ENCODE measurements around the gene THSD4. TPM values are rescaled to one million over a fixed set of nuclear protein-coding genes. Genes with fewer than 3 reads are reported as not detected.

Gene THSD4
- total RNA-seq, 1 experiment from 2014 or later = 24.2 TPM

GRCh38 chr15:71822890-71823630, 707.8 kb downstream of the THSD4 start:
- H3K9me3 Mint-ChIP-seq (ENCODE audit: low read depth, unreplicated experiment) = peaks cover 13% of the 10 kb centered on the region
- H3K27ac Mint-ChIP-seq (ENCODE audit: unreplicated experiment) = no peak overlapping the region
- no peaks in the 10 kb centered on the region for H3K36me3 Mint-ChIP-seq (ENCODE audit: insufficient read depth, unreplicated experiment)
- TF ChIP-seq, protein P1, sequence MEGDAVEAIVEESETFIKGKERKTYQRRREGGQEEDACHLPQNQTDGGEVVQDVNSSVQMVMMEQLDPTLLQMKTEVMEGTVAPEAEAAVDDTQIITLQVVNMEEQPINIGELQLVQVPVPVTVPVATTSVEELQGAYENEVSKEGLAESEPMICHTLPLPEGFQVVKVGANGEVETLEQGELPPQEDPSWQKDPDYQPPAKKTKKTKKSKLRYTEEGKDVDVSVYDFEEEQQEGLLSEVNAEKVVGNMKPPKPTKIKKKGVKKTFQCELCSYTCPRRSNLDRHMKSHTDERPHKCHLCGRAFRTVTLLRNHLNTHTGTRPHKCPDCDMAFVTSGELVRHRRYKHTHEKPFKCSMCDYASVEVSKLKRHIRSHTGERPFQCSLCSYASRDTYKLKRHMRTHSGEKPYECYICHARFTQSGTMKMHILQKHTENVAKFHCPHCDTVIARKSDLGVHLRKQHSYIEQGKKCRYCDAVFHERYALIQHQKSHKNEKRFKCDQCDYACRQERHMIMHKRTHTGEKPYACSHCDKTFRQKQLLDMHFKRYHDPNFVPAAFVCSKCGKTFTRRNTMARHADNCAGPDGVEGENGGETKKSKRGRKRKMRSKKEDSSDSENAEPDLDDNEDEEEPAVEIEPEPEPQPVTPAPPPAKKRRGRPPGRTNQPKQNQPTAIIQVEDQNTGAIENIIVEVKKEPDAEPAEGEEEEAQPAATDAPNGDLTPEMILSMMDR (IDR thresholded peaks at IDR 0.05; ENCODE audit: unreplicated experiment) = no peak
- H3K4me3 Mint-ChIP-seq (ENCODE audit: low read depth, unreplicated experiment) = no peak overlapping the region
- H3K27me3 Mint-ChIP-seq (ENCODE audit: unreplicated experiment) = no peaks in the 10 kb centered on the region
- no TSS peak for BruUV-seq (replicated peaks)
- no peaks in the 10 kb centered on the region for H3K4me1 Mint-ChIP-seq (ENCODE audit: low read depth, unreplicated experiment)
- no peak for DNase-seq
- CTCF ChIA-PET = no interaction called here
- intact Hi-C loops (cut with micrococcal nuclease; ENCODE audit: unreplicated experiment) = no loop called here

DNA sequence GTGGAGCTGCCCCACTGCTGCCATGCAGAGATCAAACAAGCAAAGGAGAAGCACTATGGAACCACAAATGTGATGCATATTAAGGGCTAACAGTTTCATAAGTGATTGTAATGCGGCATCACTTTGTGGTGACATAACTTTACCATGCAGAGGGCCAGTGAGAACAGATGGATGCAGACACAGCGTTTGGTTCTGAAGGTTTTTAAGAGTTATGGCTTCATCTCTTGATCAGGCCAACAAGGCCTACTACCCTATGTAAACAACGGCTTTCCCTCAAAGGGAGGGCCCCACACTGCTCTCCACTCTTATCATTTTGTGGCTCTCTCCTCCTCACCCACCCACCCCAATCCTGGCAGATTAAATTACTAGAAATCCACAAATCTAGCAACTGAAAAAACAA, 708.5 kb downstream of the THSD4 start:
- Mint-ChIP-seq H3K9me3 (ENCODE audit: low read depth, unreplicated experiment) (peaks cover 13% of the 10 kb centered on the region), H3K36me3 (ENCODE audit: insufficient read depth, unreplicated experiment) (no peaks in the 10 kb centered on the region), H3K27me3 (ENCODE audit: unreplicated experiment) (no peaks in the 10 kb centered on the region), H3K4me1 (ENCODE audit: low read depth, unreplicated experiment) (no peaks in the 10 kb centered on the region), H3K27ac (ENCODE audit: unreplicated experiment) (no peak overlapping the region), H3K4me3 (ENCODE audit: low read depth, unreplicated experiment) (no peak overlapping the region)
- TF ChIP-seq, protein P1 (IDR thresholded peaks at IDR 0.05; ENCODE audit: unreplicated experiment) = no peak
- intact Hi-C loops (cut with micrococcal nuclease; ENCODE audit: unreplicated experiment) = no loop called here
- DNase-seq = no peak
- CTCF ChIA-PET = no interaction called here
- BruUV-seq (replicated peaks) = no TSS peak

DNA sequence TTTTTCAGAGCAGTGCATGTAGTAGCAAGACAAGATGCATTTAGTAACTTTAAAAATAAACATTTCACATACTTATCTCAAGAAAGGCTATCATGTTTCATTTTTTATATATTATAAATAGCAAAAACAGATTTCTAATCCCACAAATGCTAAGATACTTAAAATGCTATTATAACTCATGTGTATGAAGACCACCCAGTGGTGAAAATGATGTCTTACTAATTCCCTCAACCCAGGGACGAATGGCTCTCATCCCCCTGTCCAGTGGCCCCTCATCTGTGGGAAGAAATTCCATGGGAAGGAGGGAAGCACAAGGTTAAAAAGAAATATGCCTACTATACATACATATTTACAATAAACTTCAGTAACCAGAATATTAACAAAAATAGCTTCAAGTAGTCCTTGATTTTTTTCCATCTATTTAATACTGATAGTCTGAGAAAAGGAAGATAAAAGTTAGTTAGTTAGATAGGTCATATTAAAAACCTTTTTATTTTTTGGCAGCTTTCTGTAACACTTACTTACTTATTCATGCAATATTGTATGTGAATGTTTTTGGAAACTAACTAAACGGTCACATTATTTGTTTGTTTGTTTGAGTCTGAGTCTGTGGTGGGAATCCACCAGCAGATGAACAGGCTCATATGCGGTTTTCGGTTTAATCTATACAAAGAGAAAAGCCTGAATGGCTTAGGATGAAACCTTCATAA, 709.9 kb downstream of the THSD4 start:
- no peaks in the 10 kb centered on the region for H3K4me1 Mint-ChIP-seq (ENCODE audit: low read depth, unreplicated experiment)
- DNase-seq = no peak
- H3K27ac Mint-ChIP-seq (ENCODE audit: unreplicated experiment) = no peak overlapping the region
- H3K9me3 Mint-ChIP-seq (ENCODE audit: low read depth, unreplicated experiment) = peaks cover 7% of the 10 kb centered on the region
- no TSS peak for BruUV-seq (replicated peaks)
- H3K4me3 Mint-ChIP-seq (ENCODE audit: low read depth, unreplicated experiment) = no peak overlapping the region
- intact Hi-C loops (cut with micrococcal nuclease; ENCODE audit: unreplicated experiment) = no loop called here
- no peaks in the 10 kb centered on the region for H3K27me3 Mint-ChIP-seq (ENCODE audit: unreplicated experiment)
- CTCF ChIA-PET = no interaction called here
- no peaks in the 10 kb centered on the region for H3K36me3 Mint-ChIP-seq (ENCODE audit: insufficient read depth, unreplicated experiment)
- TF ChIP-seq, protein P1 (IDR thresholded peaks at IDR 0.05; ENCODE audit: unreplicated experiment) = no peak

- Mint-ChIP-seq H3K9me3 (ENCODE audit: low read depth, unreplicated experiment) (peaks cover 6% of the 10 kb centered on the region), H3K36me3 (ENCODE audit: insufficient read depth, unreplicated experiment) (no peaks in the 10 kb centered on the region), H3K27me3 (ENCODE audit: unreplicated experiment) (no peaks in the 10 kb centered on the region), H3K27ac (ENCODE audit: unreplicated experiment) (no peak overlapping the region), H3K4me1 (ENCODE audit: low read depth, unreplicated experiment) (no peaks in the 10 kb centered on the region), H3K4me3 (ENCODE audit: low read depth, unreplicated experiment) (no peak overlapping the region)
- TF ChIP-seq, protein P1 (IDR thresholded peaks at IDR 0.05; ENCODE audit: unreplicated experiment) = no peak
- intact Hi-C loops (cut with micrococcal nuclease; ENCODE audit: unreplicated experiment) = no loop called here
- no peak for DNase-seq
- CTCF ChIA-PET = no interaction called here
- BruUV-seq (replicated peaks) = no TSS peak
Measured at GRCh38 chr15:71826196-71826595, 710.9 kb downstream of the THSD4 start.
